Activated T-cell treated with anti-CD3 and anti-CD28 coated beads, Interleukin-2, amount 50 U/mL, for 72 hours (primary cell): Measurements from ENCODE around the gene ATF4. TPM values are rescaled to one million over a fixed set of nuclear protein-coding genes. Genes with fewer than 3 reads are reported as not detected.

ENCODE experiments used
- ATAC-seq, 2 donors: fragments of 150-1000 bp; cut with Tn5 transposase; replicated peaks in 1 of 2; 2 replicates each; pipeline ENCODE4 v1.10.0; 2021; ENCODE audit warnings: moderate library complexity in 2 of 2, mild to moderate bottlenecking in 1 of 2
- DNase-seq, 2 donors: peaks; one replicate each; pipeline ENCODE4 v3.0.0; 2021 to 2022; ENCODE audit warnings: mixed read lengths in 1 of 2
- H3K27ac Mint-ChIP-seq: one replicate; pipeline ENCODE4 v1.8.0; 2022; ENCODE audit warnings: mild to moderate bottlenecking, moderate library complexity, mixed read lengths
- H3K27me3 Mint-ChIP-seq: one replicate; pipeline ENCODE4 v1.8.0; 2022; ENCODE audit warnings: low read depth, mixed read lengths
- H3K36me3 Mint-ChIP-seq, 2 donors: one replicate each; pipeline ENCODE4 v1.8.0; 2022; ENCODE audit warnings: mixed read lengths in 2 of 2, mild to moderate bottlenecking in 1 of 2; ENCODE audit not compliant: insufficient read depth in 2 of 2
- H3K4me1 Mint-ChIP-seq: one replicate; pipeline ENCODE4 v1.8.0; 2022; ENCODE audit warnings: low read depth, mixed read lengths
- H3K4me3 Mint-ChIP-seq, 2 donors: one replicate each; pipeline ENCODE4 v1.8.0; 2022; ENCODE audit warnings: mild to moderate bottlenecking in 2 of 2, mixed read lengths in 2 of 2, moderate library complexity in 2 of 2
- H3K9me3 Mint-ChIP-seq, 2 donors: one replicate each; pipeline ENCODE4 v1.8.0; 2022; ENCODE audit warnings: mixed read lengths in 2 of 2
- total RNA-seq, 2 donors: library from RNA; stranded (reverse); gene quantifications; one replicate each; pipeline ENCODE4 v1.2.3, GENCODE V29; 2022

ATF4 gene
- total RNA-seq, 2 donors from 2014 or later = 779 to 836 TPM

DNA sequence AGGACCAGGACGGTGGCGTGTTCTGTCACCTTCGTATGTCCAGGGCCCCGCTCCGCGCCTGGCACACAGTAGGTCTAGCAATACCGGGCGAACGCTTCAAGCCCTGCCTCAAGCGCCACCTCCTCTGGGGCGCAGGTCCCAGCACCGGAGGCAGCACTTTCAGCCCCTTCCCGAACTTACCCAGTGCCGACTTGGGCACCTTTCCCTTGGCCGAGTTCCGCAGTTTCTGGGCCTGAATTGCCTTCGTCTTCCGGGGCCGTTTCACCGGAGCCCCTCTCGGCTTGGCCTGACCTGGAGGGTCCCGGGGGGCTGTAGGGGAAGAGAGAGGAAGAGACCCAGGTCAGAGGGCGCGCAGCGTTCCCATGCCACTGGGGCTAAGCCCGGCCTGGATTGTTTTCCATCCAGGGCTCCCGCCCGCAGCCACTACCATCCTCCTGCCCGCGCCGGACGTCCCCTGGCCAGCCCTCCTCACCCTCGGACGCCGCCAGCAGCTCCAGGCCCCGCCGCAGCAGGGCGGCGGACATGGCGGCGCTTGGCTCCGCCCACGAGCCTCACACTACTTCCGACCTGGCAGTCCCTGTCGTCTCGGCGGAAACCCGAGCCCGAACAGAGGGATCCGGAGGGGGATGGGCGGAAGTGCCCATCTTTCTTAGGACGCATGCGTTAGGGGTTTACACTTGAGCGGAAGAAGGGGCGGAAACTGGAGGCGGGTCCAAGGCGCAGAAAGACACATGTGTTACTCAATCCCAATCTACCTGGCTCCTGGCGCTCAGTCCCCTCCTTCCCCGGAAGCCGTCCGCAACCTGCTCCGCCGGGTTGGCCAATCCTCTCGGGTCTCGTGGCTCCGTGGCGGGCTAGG is 12.1 kb downstream of the ATF4 start, which contains the start of gene RPS19BP1:
Gene RPS19BP1 (minus strand): TSS at position 534 of the 859 bp plus-strand sequence. CDS start 10 bp downstream, at position 524.
- no peaks in the 10 kb centered on the region for H3K27me3 Mint-ChIP-seq
- peaks cover 52% of the 10 kb centered on the region for H3K4me1 Mint-ChIP-seq
- no peaks in the 10 kb centered on the region for H3K9me3 Mint-ChIP-seq
- peak; percentile 99 to 100 for DNase-seq
- H3K27ac Mint-ChIP-seq = peak within 1 kb of the TSS; percentile 97
- ATAC-seq = peak; percentile 83 to 86
- H3K36me3 Mint-ChIP-seq = peaks cover 0 to 10% of the 10 kb centered on the region in 2 donors
- peak within 1 kb of the TSS; percentile 90 to 98 for H3K4me3 Mint-ChIP-seq

DNA sequence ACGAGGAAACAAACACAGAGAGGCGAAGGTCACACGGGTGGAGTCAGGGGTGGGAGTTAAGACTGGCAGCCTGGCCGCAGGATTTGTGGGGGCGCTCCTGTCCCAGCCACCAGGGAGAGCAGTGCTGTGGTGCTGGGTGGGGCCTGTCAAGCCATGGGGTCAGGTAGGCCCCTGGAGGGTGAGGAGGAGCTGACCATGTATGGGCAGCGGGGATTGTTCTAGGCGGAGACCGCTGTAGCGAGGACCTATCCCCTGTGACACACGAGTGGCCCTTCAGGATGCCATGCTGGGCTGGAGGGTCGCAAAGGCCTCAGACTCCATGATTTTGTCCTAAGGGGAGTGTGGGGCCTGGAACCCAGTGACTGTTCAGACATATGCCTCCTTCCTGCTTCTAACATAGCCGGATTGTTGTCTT is 13.7 kb downstream of the ATF4 start:
- Mint-ChIP-seq H3K27ac (no peak overlapping the region), H3K4me1 (peaks cover 36% of the 10 kb centered on the region), H3K36me3 (peaks cover 0 to 10% of the 10 kb centered on the region in 2 donors), H3K9me3 (no peaks in the 10 kb centered on the region), H3K4me3 (peak overlapping the region; percentile 69 to 79), H3K27me3 (no peaks in the 10 kb centered on the region)
- no peak for ATAC-seq
- DNase-seq = no peak

DNA sequence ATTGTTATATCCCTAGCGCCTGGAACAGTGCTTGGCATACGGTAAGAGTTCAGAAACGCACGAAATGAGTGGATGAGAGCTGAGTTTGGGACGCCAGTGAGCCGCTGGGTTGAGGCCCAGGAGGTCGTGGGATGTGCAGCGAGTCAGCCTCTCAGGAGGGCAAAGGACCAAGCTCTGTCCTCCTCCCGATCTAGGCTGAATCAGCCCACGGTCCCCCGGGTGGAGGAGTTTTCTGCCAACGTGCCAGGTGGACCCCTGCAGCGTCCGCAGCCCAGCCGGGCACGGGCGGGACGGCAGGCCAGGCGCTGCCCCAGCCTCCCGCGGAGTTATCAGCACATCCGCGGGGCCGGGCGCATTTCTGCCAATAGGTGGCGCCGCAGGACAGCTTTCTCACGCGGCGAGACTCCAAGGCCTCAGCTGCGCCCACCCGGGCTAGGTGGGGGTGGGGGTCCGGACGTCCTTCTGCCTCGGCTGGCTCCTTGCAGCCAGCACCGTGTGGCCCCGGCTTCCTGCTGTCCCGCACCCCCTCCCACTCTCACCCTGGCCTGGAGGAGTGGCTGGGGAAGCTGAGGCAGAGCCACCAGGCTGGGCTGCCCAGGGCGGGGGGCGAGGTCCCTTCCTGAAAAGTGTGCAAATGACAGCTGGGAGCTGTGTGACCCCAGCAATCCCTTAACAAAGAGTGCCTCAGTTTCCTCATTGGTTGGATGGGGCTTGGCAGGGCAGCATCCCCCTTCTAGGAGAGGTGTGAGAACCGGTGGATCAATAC is 14.4 kb downstream of the ATF4 start:
- no peaks in the 10 kb centered on the region for H3K27me3 Mint-ChIP-seq
- peak overlapping the region; percentile 69 to 79 for H3K4me3 Mint-ChIP-seq
- H3K9me3 Mint-ChIP-seq = no peaks in the 10 kb centered on the region
- H3K4me1 Mint-ChIP-seq = peaks cover 29% of the 10 kb centered on the region
- DNase-seq = peak; percentile 84 to 89
- H3K36me3 Mint-ChIP-seq = peaks cover 0 to 9% of the 10 kb centered on the region in 2 donors
- no peak overlapping the region for H3K27ac Mint-ChIP-seq
- ATAC-seq = peak; percentile 28 to 34

DNA sequence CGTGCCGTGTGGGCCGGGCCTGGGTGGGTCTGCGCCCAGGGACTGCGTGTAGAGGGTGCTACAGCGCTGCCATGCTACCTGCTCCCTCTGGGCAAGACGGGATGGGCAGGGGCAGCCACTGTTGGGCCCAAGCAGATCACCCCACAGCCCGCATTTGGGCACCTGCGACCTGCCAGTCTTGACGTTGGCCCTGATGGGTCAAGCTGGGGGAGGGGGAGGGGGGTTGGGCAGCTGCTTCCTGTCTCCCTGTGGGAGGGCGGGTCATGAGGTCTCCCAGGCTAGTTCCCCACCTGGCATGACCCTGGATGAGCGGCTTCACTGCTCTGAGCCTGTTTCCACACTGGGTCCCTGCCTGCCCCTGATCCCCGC is 15.0 kb downstream of the ATF4 start:
- no peak for ATAC-seq
- Mint-ChIP-seq H3K36me3 (peaks cover 0 to 4% of the 10 kb centered on the region in 2 donors), H3K27ac (no peak overlapping the region), H3K27me3 (no peaks in the 10 kb centered on the region), H3K4me3 (no peak overlapping the region), H3K4me1 (peaks cover 23% of the 10 kb centered on the region), H3K9me3 (no peaks in the 10 kb centered on the region)
- no peak for DNase-seq

DNA sequence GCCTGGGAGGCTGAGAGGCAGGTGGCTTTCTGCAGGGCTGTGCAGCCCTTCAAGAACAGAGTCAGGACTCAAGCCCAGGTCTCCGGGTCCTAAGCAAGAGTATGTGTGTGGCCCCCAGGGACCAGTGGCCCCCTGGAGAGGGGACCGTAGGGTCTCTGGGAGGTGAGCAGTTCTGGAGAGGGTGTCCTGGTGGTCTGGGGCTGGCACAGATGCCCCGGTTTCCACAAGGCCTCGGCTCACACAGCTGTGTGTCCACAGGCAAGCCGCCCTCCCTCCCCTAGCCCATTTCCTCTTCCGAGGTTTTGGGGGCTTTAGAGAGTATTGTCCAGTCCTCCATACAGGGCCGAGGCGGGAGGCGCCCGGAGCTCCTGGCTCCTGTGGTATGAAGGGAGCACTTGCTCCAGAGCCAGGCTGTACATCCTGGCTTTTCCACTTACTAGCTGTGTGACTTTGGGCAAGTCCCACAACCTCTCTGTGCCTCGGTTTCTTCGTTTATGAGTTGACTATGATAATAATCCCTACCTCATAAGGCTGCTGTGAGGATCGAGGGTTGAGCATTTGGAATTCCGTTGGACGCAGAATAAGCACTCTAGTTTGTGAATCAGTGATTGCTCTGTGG is 15.6 kb downstream of the ATF4 start:
- peaks cover 17% of the 10 kb centered on the region for H3K4me1 Mint-ChIP-seq
- H3K9me3 Mint-ChIP-seq = no peaks in the 10 kb centered on the region
- ATAC-seq = no peak

DNA sequence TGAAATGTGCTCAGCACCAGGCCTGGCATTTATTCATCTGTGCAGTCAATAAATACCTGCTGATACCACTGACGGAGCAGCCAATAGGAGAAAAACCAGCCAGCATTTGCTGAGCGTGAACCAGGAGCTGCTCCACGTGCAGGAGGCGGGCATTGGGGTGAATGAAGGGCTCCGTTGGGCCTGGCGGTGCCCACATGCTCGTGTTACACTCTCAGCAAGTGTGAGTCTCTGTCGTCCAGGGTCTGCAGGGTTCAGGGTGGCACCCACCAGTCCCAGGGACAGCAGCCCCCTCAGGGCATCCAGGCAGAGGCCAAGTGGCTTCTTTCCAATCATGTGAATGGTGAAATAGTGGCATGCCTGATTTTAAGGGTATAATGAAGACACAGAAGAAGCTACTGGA is 16.3 kb downstream of the ATF4 start:
- ATAC-seq (no peak), DNase-seq (no peak)
- no peaks in the 10 kb centered on the region for H3K9me3 Mint-ChIP-seq
- H3K4me3 Mint-ChIP-seq = no peak overlapping the region
- no peaks in the 10 kb centered on the region for H3K36me3 Mint-ChIP-seq
- H3K4me1 Mint-ChIP-seq = peaks cover 10% of the 10 kb centered on the region
- no peaks in the 10 kb centered on the region for H3K27me3 Mint-ChIP-seq
- H3K27ac Mint-ChIP-seq = no peak overlapping the region

More for the DNA sequence above, 15.6 kb downstream of the ATF4 start:
- DNase-seq = no peak
- Mint-ChIP-seq H3K36me3 (peaks cover 0 to 4% of the 10 kb centered on the region in 2 donors), H3K27me3 (no peaks in the 10 kb centered on the region), H3K27ac (no peak overlapping the region), H3K4me3 (no peak overlapping the region)

DNA sequence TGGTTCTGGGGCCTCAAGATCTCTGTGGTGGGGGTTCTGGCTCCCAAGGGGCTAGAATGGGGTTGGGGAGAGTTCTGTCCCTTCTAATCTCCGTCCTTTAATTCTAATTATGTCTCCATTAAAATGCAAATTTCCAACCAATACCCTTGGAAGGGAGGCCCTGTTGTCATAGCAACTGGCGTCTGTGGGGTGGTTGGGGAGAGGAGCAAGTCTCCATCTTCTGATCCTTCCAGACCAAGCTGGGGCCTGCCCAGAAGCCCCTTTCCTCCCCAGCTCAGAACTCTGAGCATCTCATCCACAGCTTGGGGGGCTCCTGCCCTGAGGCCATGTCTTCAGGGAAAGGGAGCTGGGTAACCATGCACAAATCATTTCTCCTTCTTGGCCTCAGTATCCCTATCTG is 17.6 kb downstream of the ATF4 start:
- H3K9me3 Mint-ChIP-seq = no peaks in the 10 kb centered on the region
- H3K36me3 Mint-ChIP-seq = no peaks in the 10 kb centered on the region
- H3K4me3 Mint-ChIP-seq = no peak overlapping the region
- no peak overlapping the region for H3K27ac Mint-ChIP-seq
- peaks cover 5% of the 10 kb centered on the region for H3K4me1 Mint-ChIP-seq
- ATAC-seq = no peak
- peaks cover 2% of the 10 kb centered on the region for H3K27me3 Mint-ChIP-seq
- DNase-seq = no peak

DNA sequence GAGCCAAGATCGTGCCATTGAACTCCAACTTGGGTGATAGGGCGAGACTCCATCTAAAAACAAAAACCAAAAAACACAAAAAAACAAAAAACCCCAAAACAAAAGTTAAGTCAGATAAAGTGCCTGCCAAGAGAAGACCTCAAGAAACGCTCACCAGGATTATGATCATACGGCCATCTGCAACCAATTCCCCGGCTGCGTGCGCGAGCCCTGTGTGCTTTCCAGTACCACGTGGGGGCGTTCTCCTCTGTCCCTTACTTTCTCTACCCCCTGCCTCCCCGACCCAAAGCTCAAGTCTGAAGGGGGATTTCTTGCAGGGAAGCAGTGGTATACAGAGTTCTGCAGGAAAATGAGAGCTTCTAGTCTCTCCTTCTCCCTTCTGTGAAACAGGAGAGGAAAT is 22.7 kb downstream of the ATF4 start:
- Mint-ChIP-seq H3K27me3 (peaks cover 41% of the 10 kb centered on the region), H3K36me3 (no peaks in the 10 kb centered on the region), H3K4me3 (no peak overlapping the region), H3K9me3 (no peaks in the 10 kb centered on the region), H3K27ac (no peak overlapping the region), H3K4me1 (peaks cover 9% of the 10 kb centered on the region)
- ATAC-seq (peak; percentile 39 to 47), DNase-seq (peak; percentile 43 to 52)

DNA sequence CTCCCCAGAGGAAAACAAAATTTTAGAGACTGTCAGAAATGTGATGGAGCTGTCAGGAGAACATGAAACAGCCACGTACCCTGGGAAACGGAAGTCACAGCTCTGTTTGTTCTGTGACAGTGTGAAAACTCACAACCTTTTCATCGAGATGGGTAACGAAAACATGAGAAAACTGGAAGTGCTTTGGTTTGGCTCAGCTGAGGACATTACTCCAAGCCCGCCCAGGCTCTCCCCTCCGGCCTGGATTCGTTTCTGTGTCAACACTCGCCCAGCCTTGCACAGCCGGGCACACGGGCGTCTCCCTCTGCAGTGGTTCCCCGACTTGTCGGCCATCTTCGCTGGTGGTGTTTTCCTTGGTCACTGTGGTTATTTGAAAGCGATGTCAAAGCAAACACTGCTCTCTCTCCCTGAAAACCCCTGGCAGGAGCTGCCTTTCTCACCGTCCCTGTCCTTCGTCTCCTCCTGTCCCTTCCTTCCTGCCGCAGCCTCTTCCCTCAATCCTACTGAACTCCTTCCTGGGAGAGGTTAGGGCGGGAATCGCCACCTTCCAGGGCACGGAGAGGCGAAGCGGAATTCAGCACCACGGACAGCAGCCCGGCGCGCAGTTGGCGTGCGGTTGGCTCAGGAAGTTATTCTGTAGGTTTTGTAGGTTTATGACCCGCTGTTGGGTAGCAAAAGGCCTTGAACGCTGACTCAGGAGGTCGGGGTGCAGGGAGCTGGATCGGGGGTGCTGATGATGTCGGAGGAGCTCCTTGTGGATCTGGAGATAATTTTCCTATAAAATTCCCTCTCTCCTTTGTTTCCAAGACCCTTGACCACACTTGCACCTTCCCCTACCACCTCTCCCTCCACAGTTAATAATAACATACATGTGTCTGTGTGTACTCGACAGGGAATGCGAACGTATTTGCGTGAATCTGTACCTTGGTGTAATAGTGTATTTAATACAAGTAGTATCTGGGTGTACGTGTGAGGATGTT is 25.3 kb downstream of the ATF4 start:
- H3K4me3 Mint-ChIP-seq = peak overlapping the region; percentile 30 to 55
- H3K36me3 Mint-ChIP-seq = no peaks in the 10 kb centered on the region
- DNase-seq = peak; percentile 64 to 70
- no peaks in the 10 kb centered on the region for H3K9me3 Mint-ChIP-seq
- no peak overlapping the region for H3K27ac Mint-ChIP-seq
- H3K4me1 Mint-ChIP-seq = peaks cover 9% of the 10 kb centered on the region
- ATAC-seq = peak; percentile 64 to 65
- peaks cover 56% of the 10 kb centered on the region for H3K27me3 Mint-ChIP-seq

DNA sequence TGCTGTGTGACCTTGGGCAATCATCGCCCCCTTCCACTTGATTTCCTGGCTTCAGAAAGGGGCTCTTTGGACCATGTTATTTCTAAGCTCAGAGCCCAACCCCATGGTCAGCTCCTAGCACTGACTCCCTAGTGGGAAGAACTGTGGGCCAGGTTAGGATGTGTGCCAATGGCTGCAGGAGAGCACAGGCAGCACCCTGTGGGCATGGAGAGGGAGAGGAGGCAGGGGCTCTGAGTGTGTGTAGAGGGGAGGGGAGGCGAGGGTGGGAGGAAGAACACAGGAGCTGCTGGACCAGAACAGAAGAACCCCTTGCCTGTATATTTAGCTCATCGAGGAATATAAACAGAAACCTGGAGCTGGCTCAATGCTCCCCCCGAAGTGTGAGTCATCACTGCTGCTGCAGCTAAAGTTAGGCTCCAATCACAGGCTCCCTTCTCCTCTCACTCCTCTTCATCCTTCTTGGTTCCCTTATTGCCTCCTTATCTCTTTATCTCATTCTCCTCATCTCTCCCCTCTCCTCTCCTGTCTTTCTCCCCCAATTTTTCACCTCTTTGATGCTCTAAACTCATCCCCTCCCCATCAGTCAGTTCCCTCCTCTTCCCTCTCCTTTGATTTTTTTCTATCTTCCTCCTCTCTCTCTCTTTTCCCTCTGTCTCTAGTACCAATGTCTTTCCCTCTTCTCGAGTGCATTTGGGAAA is 26.7 kb downstream of the ATF4 start:
- ATAC-seq (no peak), DNase-seq (no peak)
- no peaks in the 10 kb centered on the region for H3K36me3 Mint-ChIP-seq
- no peaks in the 10 kb centered on the region for H3K9me3 Mint-ChIP-seq
- H3K27me3 Mint-ChIP-seq = peaks cover 60% of the 10 kb centered on the region
- peaks cover 9% of the 10 kb centered on the region for H3K4me1 Mint-ChIP-seq
- H3K4me3 Mint-ChIP-seq = no peak overlapping the region
- H3K27ac Mint-ChIP-seq = no peak overlapping the region

DNA sequence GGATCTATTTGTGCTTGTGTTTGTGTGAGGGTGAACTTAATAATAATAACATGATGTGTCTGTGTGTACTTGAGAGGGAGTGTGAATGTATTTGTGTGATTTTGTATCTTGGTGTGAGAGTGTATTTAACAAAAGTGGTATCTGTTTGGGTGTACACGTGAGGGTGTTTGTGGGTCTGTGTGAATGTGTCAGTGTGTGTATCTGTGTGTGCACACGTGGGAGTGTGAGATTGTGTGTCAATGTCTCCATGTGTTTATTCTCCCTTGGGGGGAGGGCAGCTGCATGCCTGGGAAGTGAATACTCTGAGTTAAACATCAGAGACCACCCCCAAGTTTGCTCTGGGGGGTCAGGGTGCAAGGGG is 27.2 kb downstream of the ATF4 start:
- DNase-seq (no peak), ATAC-seq (no peak)
- peaks cover 61% of the 10 kb centered on the region for H3K27me3 Mint-ChIP-seq
- H3K9me3 Mint-ChIP-seq = no peaks in the 10 kb centered on the region
- H3K4me3 Mint-ChIP-seq = no peak overlapping the region
- H3K27ac Mint-ChIP-seq = no peak overlapping the region
- H3K36me3 Mint-ChIP-seq = no peaks in the 10 kb centered on the region
- peaks cover 9% of the 10 kb centered on the region for H3K4me1 Mint-ChIP-seq

DNA sequence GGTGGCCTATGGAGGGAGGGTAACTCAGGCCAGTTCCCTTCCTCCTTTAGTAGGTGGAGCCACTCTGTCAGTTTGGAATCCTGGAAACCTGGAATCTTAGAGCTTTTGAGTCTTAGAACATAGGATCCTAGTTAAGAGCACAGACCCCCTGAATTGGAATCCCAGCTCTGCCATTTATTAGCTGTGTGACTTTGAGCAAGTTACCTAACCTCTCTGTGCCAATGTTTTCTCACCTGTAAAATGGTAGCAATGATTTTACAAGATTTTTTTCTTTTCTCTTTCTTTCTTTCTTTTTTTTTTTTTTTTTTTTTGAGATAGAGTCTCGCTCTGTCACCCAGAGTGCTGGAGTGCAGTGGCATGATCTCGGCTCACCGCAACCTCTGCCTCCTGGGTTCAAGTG is 33.1 kb downstream of the ATF4 start:
- peaks cover 0 to 2% of the 10 kb centered on the region in 2 donors for H3K36me3 Mint-ChIP-seq
- no peaks in the 10 kb centered on the region for H3K9me3 Mint-ChIP-seq
- ATAC-seq (no peak), DNase-seq (no peak)
- H3K4me1 Mint-ChIP-seq = peaks cover 8% of the 10 kb centered on the region
- H3K4me3 Mint-ChIP-seq = no peak overlapping the region
- peaks cover 43% of the 10 kb centered on the region for H3K27me3 Mint-ChIP-seq
- H3K27ac Mint-ChIP-seq = no peak overlapping the region
